ENCODE results near the gene PNMA1.

Gene PNMA1

GRCh38 chr14:73700325-73700724 is 13.9 kb downstream of the PNMA1 start:
- Histone ChIP-seq H3K9me3 (ENCODE audit: low read length) (no peaks in the 10 kb centered on the region), H3K4me1 (ENCODE audit: insufficient read depth, low read length) (no peaks in the 10 kb centered on the region), H3K27me3 (ENCODE audit: control insufficient read depth in 1 of 2, insufficient read depth in 2 of 2, low read length in 2 of 2) (no peaks in the 10 kb centered on the region), H3K9ac (ENCODE audit: low read length) (no peak overlapping the region), H3K4me3 (ENCODE audit: low read depth in 1 of 2, low read length in 2 of 2) (no peak overlapping the region), H3K27ac (ENCODE audit: low read depth, low read length) (no peak overlapping the region), H3K36me3 (ENCODE audit: insufficient read depth, low read length) (peaks cover 3% of the 10 kb centered on the region)

- H3K4me1 ChIP-seq (ENCODE audit: insufficient read depth, low read length): no peaks in the 10 kb centered on the region
- peaks cover 10% of the 10 kb centered on the region for H3K36me3 ChIP-seq (ENCODE audit: insufficient read depth, low read length)
- H3K9me3 ChIP-seq (ENCODE audit: low read length): no peaks in the 10 kb centered on the region
- no peak overlapping the region for H3K9ac ChIP-seq (ENCODE audit: low read length)
- no peak overlapping the region for H3K4me3 ChIP-seq (ENCODE audit: low read depth in 1 of 2, low read length in 2 of 2)
- no peak overlapping the region for H3K27ac ChIP-seq (ENCODE audit: low read depth, low read length)
- H3K27me3 ChIP-seq (ENCODE audit: control insufficient read depth in 1 of 2, insufficient read depth in 2 of 2, low read length in 2 of 2): no peaks in the 10 kb centered on the region
Observed at GRCh38 chr14:73696466-73697400, 17.5 kb downstream of the PNMA1 start.

- no peak overlapping the region for H3K4me3 ChIP-seq (ENCODE audit: low read depth in 1 of 2, low read length in 2 of 2)
- H3K27ac ChIP-seq (ENCODE audit: low read depth, low read length): no peak overlapping the region
- H3K4me1 ChIP-seq (ENCODE audit: insufficient read depth, low read length): no peaks in the 10 kb centered on the region
- no peaks in the 10 kb centered on the region for H3K27me3 ChIP-seq (ENCODE audit: control insufficient read depth in 1 of 2, insufficient read depth in 2 of 2, low read length in 2 of 2)
- peaks cover 10% of the 10 kb centered on the region for H3K36me3 ChIP-seq (ENCODE audit: insufficient read depth, low read length)
- no peaks in the 10 kb centered on the region for H3K9me3 ChIP-seq (ENCODE audit: low read length)
- H3K9ac ChIP-seq (ENCODE audit: low read length): no peak overlapping the region
Observed at GRCh38 chr14:73695997-73696396, 18.2 kb downstream of the PNMA1 start.

GRCh38 chr14:73695082-73695481 is 19.1 kb downstream of the PNMA1 start:
- Histone ChIP-seq H3K4me1 (ENCODE audit: insufficient read depth, low read length) (no peaks in the 10 kb centered on the region), H3K4me3 (ENCODE audit: low read depth in 1 of 2, low read length in 2 of 2) (no peak overlapping the region), H3K36me3 (ENCODE audit: insufficient read depth, low read length) (peaks cover 10% of the 10 kb centered on the region)

GRCh38 chr14:73694083-73694482 is 20.1 kb downstream of the PNMA1 start:
- H3K4me3 ChIP-seq (ENCODE audit: low read depth in 1 of 2, low read length in 2 of 2): no peak overlapping the region
- no peak overlapping the region for H3K27ac ChIP-seq (ENCODE audit: low read depth, low read length)
- H3K27me3 ChIP-seq (ENCODE audit: control insufficient read depth in 1 of 2, insufficient read depth in 2 of 2, low read length in 2 of 2): no peaks in the 10 kb centered on the region
- peaks cover 6% of the 10 kb centered on the region for H3K36me3 ChIP-seq (ENCODE audit: insufficient read depth, low read length)
- no peaks in the 10 kb centered on the region for H3K9me3 ChIP-seq (ENCODE audit: low read length)
- no peak overlapping the region for H3K9ac ChIP-seq (ENCODE audit: low read length)
- no peaks in the 10 kb centered on the region for H3K4me1 ChIP-seq (ENCODE audit: insufficient read depth, low read length)

More at GRCh38 chr14:73695082-73695481, 19.1 kb downstream of the PNMA1 start:
- Histone ChIP-seq H3K9ac (ENCODE audit: low read length) (no peak overlapping the region), H3K27ac (ENCODE audit: low read depth, low read length) (no peak overlapping the region), H3K27me3 (ENCODE audit: control insufficient read depth in 1 of 2, insufficient read depth in 2 of 2, low read length in 2 of 2) (no peaks in the 10 kb centered on the region), H3K9me3 (ENCODE audit: low read length) (no peaks in the 10 kb centered on the region)

- Histone ChIP-seq H3K27me3 (ENCODE audit: control insufficient read depth in 1 of 2, insufficient read depth in 2 of 2, low read length in 2 of 2) (no peaks in the 10 kb centered on the region), H3K4me1 (ENCODE audit: insufficient read depth, low read length) (no peaks in the 10 kb centered on the region), H3K9ac (ENCODE audit: low read length) (no peak overlapping the region), H3K27ac (ENCODE audit: low read depth, low read length) (no peak overlapping the region), H3K36me3 (ENCODE audit: insufficient read depth, low read length) (no peaks in the 10 kb centered on the region), H3K4me3 (ENCODE audit: low read depth in 1 of 2, low read length in 2 of 2) (no peak overlapping the region), H3K9me3 (ENCODE audit: low read length) (no peaks in the 10 kb centered on the region)
Observed at GRCh38 chr14:73686901-73687300, 27.3 kb downstream of the PNMA1 start.

- Histone ChIP-seq H3K36me3 (ENCODE audit: insufficient read depth, low read length) (no peaks in the 10 kb centered on the region), H3K9ac (ENCODE audit: low read length) (no peak overlapping the region), H3K4me3 (ENCODE audit: low read depth in 1 of 2, low read length in 2 of 2) (no peak overlapping the region), H3K27me3 (ENCODE audit: control insufficient read depth in 1 of 2, insufficient read depth in 2 of 2, low read length in 2 of 2) (no peaks in the 10 kb centered on the region), H3K27ac (ENCODE audit: low read depth, low read length) (no peak overlapping the region), H3K4me1 (ENCODE audit: insufficient read depth, low read length) (no peaks in the 10 kb centered on the region), H3K9me3 (ENCODE audit: low read length) (no peaks in the 10 kb centered on the region)
Observed at GRCh38 chr14:73685328-73685727, 28.9 kb downstream of the PNMA1 start.

GRCh38 chr14:73684627-73685026 is 29.6 kb downstream of the PNMA1 start:
- Histone ChIP-seq H3K4me3 (ENCODE audit: low read depth in 1 of 2, low read length in 2 of 2) (no peak overlapping the region), H3K36me3 (ENCODE audit: insufficient read depth, low read length) (no peaks in the 10 kb centered on the region), H3K27ac (ENCODE audit: low read depth, low read length) (no peak overlapping the region), H3K27me3 (ENCODE audit: control insufficient read depth in 1 of 2, insufficient read depth in 2 of 2, low read length in 2 of 2) (no peaks in the 10 kb centered on the region), H3K9ac (ENCODE audit: low read length) (no peak overlapping the region), H3K9me3 (ENCODE audit: low read length) (no peaks in the 10 kb centered on the region), H3K4me1 (ENCODE audit: insufficient read depth, low read length) (no peaks in the 10 kb centered on the region)

GRCh38 chr14:73680821-73681220 is 33.4 kb downstream of the PNMA1 start:
- H3K4me3 ChIP-seq (ENCODE audit: low read depth in 1 of 2, low read length in 2 of 2): no peak overlapping the region
- H3K36me3 ChIP-seq (ENCODE audit: insufficient read depth, low read length): no peaks in the 10 kb centered on the region
- no peaks in the 10 kb centered on the region for H3K4me1 ChIP-seq (ENCODE audit: insufficient read depth, low read length)
- H3K9me3 ChIP-seq (ENCODE audit: low read length): no peaks in the 10 kb centered on the region
- H3K27me3 ChIP-seq (ENCODE audit: control insufficient read depth in 1 of 2, insufficient read depth in 2 of 2, low read length in 2 of 2): no peaks in the 10 kb centered on the region
- H3K27ac ChIP-seq (ENCODE audit: low read depth, low read length): no peak overlapping the region
- H3K9ac ChIP-seq (ENCODE audit: low read length): no peak overlapping the region

GRCh38 chr14:73678698-73679097 is 35.5 kb downstream of the PNMA1 start:
- Histone ChIP-seq H3K9ac (ENCODE audit: low read length) (no peak overlapping the region), H3K27me3 (ENCODE audit: control insufficient read depth in 1 of 2, insufficient read depth in 2 of 2, low read length in 2 of 2) (no peaks in the 10 kb centered on the region), H3K4me1 (ENCODE audit: insufficient read depth, low read length) (no peaks in the 10 kb centered on the region), H3K4me3 (ENCODE audit: low read depth in 1 of 2, low read length in 2 of 2) (no peak overlapping the region), H3K27ac (ENCODE audit: low read depth, low read length) (no peak overlapping the region), H3K36me3 (ENCODE audit: insufficient read depth, low read length) (no peaks in the 10 kb centered on the region), H3K9me3 (ENCODE audit: low read length) (no peaks in the 10 kb centered on the region)

- Histone ChIP-seq H3K9me3 (ENCODE audit: low read length) (no peaks in the 10 kb centered on the region), H3K27me3 (ENCODE audit: control insufficient read depth in 1 of 2, insufficient read depth in 2 of 2, low read length in 2 of 2) (no peaks in the 10 kb centered on the region), H3K27ac (ENCODE audit: low read depth, low read length) (no peak overlapping the region), H3K4me3 (ENCODE audit: low read depth in 1 of 2, low read length in 2 of 2) (no peak overlapping the region), H3K4me1 (ENCODE audit: insufficient read depth, low read length) (no peaks in the 10 kb centered on the region), H3K9ac (ENCODE audit: low read length) (no peak overlapping the region), H3K36me3 (ENCODE audit: insufficient read depth, low read length) (no peaks in the 10 kb centered on the region)
Observed at GRCh38 chr14:73674986-73675385, 39.2 kb downstream of the PNMA1 start.

GRCh38 chr14:73667854-73668253 is 46.3 kb downstream of the PNMA1 start:
- H3K27me3 ChIP-seq (ENCODE audit: control insufficient read depth in 1 of 2, insufficient read depth in 2 of 2, low read length in 2 of 2): no peaks in the 10 kb centered on the region
- H3K9ac ChIP-seq (ENCODE audit: low read length): no peak overlapping the region
- H3K36me3 ChIP-seq (ENCODE audit: insufficient read depth, low read length): no peaks in the 10 kb centered on the region
- H3K4me3 ChIP-seq (ENCODE audit: low read depth in 1 of 2, low read length in 2 of 2): no peak overlapping the region
- H3K9me3 ChIP-seq (ENCODE audit: low read length): no peaks in the 10 kb centered on the region
- no peak overlapping the region for H3K27ac ChIP-seq (ENCODE audit: low read depth, low read length)
- H3K4me1 ChIP-seq (ENCODE audit: insufficient read depth, low read length): no peaks in the 10 kb centered on the region

Measured in muscle layer of colon (tissue), 2 donors.